Smooth muscle cell (in vitro differentiated cells): ENCODE data around the gene SDCCAG8. TPM values are rescaled to one million over a fixed set of nuclear protein-coding genes. Genes with fewer than 3 reads are reported as not detected.

Experiments
- DNase-seq: peaks from one replicate; lab custom pipeline; 2025; ENCODE audit not compliant: unreplicated experiment; lab: John Stamatoyannopoulos, UW
- H2AFZ ChIP-seq: fragments of 200-600 bp; sonication (generic); 2 replicates; pipeline ENCODE4 v1.6.0; 2016; ENCODE audit warnings: antibody characterized with exemption, low read depth, mild to moderate bottlenecking
- H3F3A ChIP-seq: fragments of 200-600 bp; sonication (generic); 2 replicates; pipeline ENCODE4 v1.6.0; 2017; ENCODE audit warnings: antibody characterized with exemption, low read depth
- H3K27ac ChIP-seq: fragments of 200-600 bp; sonication (generic); 2 replicates; pipeline ENCODE4 v1.5.1; 2016; ENCODE audit warnings: low read depth, mild to moderate bottlenecking
- H3K27me3 ChIP-seq: fragments of 200-600 bp; sonication (generic); 2 replicates; pipeline ENCODE4 v1.6.1; 2016; ENCODE audit warnings: low read depth, mild to moderate bottlenecking
- H3K36me3 ChIP-seq: fragments of 200-600 bp; sonication (generic); 2 replicates; pipeline ENCODE4 v1.5.1; 2016; ENCODE audit warnings: low read depth
- H3K4me1 ChIP-seq: fragments of 200-600 bp; sonication (generic); 2 replicates; pipeline ENCODE4 v1.5.1; 2016; ENCODE audit warnings: low read depth
- H3K4me2 ChIP-seq: fragments of 200-600 bp; sonication (generic); 2 replicates; pipeline ENCODE4 v1.6.0; 2016; ENCODE audit warnings: mild to moderate bottlenecking
- H3K4me3 ChIP-seq: fragments of 200-600 bp; sonication (generic); 2 replicates; pipeline ENCODE4 v1.5.1; 2016; ENCODE audit warnings: mild to moderate bottlenecking
- H3K79me2 ChIP-seq: fragments of 200-600 bp; sonication (generic); 2 replicates; pipeline ENCODE4 v1.6.0; 2016; ENCODE audit warnings: low read depth, mild to moderate bottlenecking
- H3K9ac ChIP-seq: fragments of 200-600 bp; sonication (generic); 2 replicates; pipeline ENCODE4 v1.6.0; 2016; ENCODE audit warnings: low read depth
- H3K9me3 ChIP-seq: fragments of 200-600 bp; sonication (generic); replicated peaks from 2 replicates; pipeline ENCODE4 v1.5.1; 2016; ENCODE audit warnings: low read depth
- H4K20me1 ChIP-seq: fragments of 200-600 bp; sonication (generic); 2 replicates; pipeline ENCODE4 v1.6.0; 2016; ENCODE audit warnings: low read depth
- CTCF ChIP-seq: fragments of 200-600 bp; sonication (generic); IDR thresholded peaks from 2 replicates; pipeline ENCODE4 v1.5.1; 2017; ENCODE audit warnings: borderline replicate concordance, mild to moderate bottlenecking, antibody characterized with exemption; ENCODE audit not compliant: insufficient read depth, poor library complexity, severe bottlenecking
- WGBS: methylation state at CpG from one replicate; pipeline ENCODE4 v1.1.7; 2016; ENCODE audit warnings: low lambda C conversion rate; 5-methylcytosine and 5-hydroxymethylcytosine counted together
- polyA plus RNA-seq: library from polyadenylated mRNA; unstranded; fragments of >200 nt; fragmentation: Nextera tagmentation; extraction: Ambion mirVana; gene quantifications from 2 replicates; pipeline ENCODE4 v1.2.1, GENCODE V29; 2016
- total RNA-seq: library from RNA; depleted of rRNA; stranded (reverse); fragments of >200 nt; gene quantifications from 2 replicates; pipeline ENCODE4 v1.2.3, GENCODE V29; 2014

The SDCCAG8 gene
- total and polyA plus RNA-seq, 2 experiments from 2014 or later = 30.9 to 33.4 TPM

GRCh38 chr1:243402868-243403267, 147.0 kb downstream of the SDCCAG8 start:
- Histone ChIP-seq H3K27ac (no peak overlapping the region), H2AFZ (no peak overlapping the region), H3K36me3 (no peaks in the 10 kb centered on the region), H3K27me3 (no peaks in the 10 kb centered on the region), H4K20me1 (no peaks in the 10 kb centered on the region), H3K9ac (no peak overlapping the region), H3K79me2 (no peaks in the 10 kb centered on the region), H3K4me2 (no peak overlapping the region), H3F3A (no peaks in the 10 kb centered on the region), H3K4me1 (no peaks in the 10 kb centered on the region), H3K4me3 (no peak overlapping the region), H3K9me3 (no peaks in the 10 kb centered on the region)
- DNase-seq = no peak
- 97% methylated on average over 6 of the region's 6 CpGs for WGBS
- no peak for TF ChIP-seq CTCF

DNA sequence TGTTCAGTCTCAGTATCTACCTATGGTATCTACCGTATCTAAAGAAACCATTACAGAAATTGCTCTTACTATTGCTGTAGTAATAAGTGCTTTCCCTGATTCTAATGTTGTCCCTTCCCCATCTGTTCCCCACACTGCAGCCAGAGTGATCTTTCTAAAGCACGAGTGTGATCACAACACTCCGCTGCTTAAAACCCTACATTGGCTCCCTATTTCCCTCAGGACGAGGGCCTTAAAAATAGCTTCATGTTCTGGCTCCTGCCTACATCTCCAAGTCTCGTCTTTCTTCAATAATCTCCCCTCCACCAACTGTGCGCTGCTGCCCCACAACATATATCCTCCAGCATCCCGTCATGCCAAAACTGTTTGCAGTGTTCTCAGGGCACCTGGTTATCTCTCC, 150.6 kb downstream of the SDCCAG8 start:
- Histone ChIP-seq H3K9ac (no peak overlapping the region), H3K4me1 (no peaks in the 10 kb centered on the region), H2AFZ (no peak overlapping the region), H3K27ac (no peak overlapping the region), H4K20me1 (no peaks in the 10 kb centered on the region), H3K9me3 (no peaks in the 10 kb centered on the region), H3K79me2 (no peaks in the 10 kb centered on the region), H3K36me3 (no peaks in the 10 kb centered on the region), H3F3A (no peaks in the 10 kb centered on the region), H3K27me3 (no peaks in the 10 kb centered on the region), H3K4me2 (no peak overlapping the region), H3K4me3 (no peak overlapping the region)
- WGBS = 95% methylated on average over 7 of the region's 7 CpGs
- TF ChIP-seq CTCF = no peak
- DNase-seq = no peak

DNA sequence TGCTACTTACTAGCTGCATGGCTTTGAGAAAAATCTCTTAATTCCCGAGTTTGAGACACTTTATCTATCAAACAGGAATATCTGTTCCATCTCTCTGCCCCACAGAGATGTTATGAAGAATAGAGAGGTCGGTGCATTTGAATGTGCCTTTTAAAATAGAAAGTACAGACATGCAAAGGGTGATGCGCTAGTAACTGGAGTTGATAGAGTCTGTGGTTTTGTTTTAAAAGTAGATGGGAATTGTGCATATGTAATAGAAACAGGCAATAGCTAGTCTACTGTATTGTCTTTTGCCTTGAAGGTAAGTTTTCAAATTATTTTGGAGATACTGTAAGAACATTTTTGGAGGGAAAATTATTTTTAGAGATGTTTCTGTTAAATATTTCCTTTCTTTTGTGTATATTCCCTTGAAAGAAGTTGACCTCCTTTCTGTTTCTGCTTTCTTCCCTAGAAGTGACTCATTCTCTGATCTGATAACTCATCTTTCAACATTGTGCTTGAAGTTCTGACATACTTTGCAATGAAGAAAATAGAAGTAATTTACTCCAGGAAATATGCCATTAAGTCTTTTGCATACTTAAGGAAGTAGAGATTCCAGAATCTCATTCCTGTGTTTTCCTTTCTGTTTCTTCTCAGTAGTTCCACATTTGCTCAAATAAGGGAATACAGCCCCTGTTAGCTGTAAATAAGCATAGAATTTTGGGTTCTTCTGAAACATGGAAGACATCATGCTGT, 151.6 kb downstream of the SDCCAG8 start:
- Histone ChIP-seq H4K20me1 (no peaks in the 10 kb centered on the region), H3K9ac (no peak overlapping the region), H3K36me3 (no peaks in the 10 kb centered on the region), H2AFZ (no peak overlapping the region), H3K27ac (no peak overlapping the region), H3K4me1 (no peaks in the 10 kb centered on the region), H3K9me3 (no peaks in the 10 kb centered on the region), H3K4me3 (no peak overlapping the region), H3K27me3 (no peaks in the 10 kb centered on the region), H3K79me2 (no peaks in the 10 kb centered on the region), H3K4me2 (no peak overlapping the region), H3F3A (no peaks in the 10 kb centered on the region)
- 78% methylated on average over 3 of the region's 3 CpGs for WGBS
- DNase-seq = no peak
- no peak for TF ChIP-seq CTCF

DNA sequence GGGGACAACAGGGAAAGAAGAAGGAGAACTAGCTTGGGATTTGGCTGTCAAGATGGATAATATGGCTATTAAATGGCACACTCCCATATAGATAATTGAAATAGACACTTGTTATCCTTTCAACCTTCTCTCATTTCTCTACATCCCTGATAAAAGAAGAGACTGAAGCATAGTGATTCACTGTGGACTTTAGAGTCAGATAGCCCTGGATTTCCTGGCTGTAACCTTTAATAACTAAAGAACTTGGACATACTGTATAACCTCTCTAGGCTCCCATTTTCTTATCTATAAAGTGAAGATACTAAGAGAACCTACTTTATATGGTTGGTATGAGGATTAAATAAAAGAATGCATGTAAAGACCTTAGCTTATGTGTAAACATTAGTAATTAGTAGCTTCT, 152.6 kb downstream of the SDCCAG8 start:
- Histone ChIP-seq H3K4me3 (no peak overlapping the region), H3K27ac (no peak overlapping the region), H3K4me2 (no peak overlapping the region), H2AFZ (no peak overlapping the region), H3K9ac (no peak overlapping the region), H3K4me1 (no peaks in the 10 kb centered on the region), H3K79me2 (no peaks in the 10 kb centered on the region), H3K9me3 (no peaks in the 10 kb centered on the region), H3F3A (no peaks in the 10 kb centered on the region), H4K20me1 (no peaks in the 10 kb centered on the region), H3K36me3 (no peaks in the 10 kb centered on the region), H3K27me3 (no peaks in the 10 kb centered on the region)
- no peak for DNase-seq
- TF ChIP-seq CTCF = no peak
